ENCODE results near the gene LGALS7B.
"Not testable (repeated sequence)": the region's sequence is repeated elsewhere in the genome, so short reads cannot be mapped to it uniquely, and the experiment has no call there.

The LGALS7B gene

DNA sequence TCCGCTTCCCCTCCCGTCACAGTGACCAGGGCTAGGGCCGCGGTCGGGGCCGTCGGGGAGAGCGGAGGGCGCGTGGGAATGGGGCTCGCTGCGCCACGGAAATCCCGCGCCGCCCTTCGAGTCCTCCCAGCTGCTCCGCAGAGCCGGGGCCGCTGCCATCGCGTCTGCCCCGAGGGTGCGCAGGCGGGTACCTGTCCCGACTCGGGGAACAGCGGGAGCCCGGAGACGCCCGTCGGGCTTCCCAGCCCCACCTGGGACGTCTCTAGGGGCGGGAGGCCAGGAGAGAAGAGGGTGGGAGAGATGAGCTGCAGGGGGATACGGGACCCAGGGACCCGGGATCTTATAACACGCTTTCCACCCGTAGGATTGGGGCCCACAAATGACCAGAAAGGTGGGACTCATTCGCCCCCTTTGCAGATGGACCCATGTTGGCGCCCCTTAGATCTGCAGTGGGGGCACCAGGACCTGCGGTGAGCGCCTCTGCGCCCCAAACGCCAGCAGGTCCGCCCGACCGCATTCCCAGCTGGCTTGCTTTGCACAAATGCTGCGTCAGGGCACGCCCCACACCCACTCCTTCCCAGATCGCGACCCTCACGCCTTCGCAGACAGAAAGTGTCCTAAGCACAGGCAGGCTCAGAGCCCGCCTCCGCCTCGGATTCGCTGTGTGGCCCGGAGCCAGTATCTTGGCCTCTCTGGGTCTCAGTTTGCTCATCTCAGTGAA lies 18.6 kb upstream of the LGALS7B start:
- DNase-seq = not testable (repeated sequence)

DNA sequence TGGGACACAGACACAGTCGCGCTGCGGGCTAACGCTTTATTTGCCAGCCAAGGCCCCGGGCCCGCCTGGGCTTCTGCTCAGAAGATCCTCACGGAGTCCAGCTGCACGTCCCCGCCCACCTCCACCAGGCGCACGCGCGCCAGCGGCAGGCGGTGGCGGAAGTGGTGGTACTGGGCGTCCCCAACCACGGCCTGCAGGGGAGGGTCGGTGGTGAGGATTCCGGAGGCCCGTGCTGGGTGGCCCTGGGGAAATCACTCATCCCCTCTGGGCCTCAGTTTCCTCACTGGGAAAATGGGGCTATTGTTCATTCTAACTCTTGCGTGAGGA lies 18.1 kb upstream of the LGALS7B start:
- DNase-seq = not testable (repeated sequence)

DNA sequence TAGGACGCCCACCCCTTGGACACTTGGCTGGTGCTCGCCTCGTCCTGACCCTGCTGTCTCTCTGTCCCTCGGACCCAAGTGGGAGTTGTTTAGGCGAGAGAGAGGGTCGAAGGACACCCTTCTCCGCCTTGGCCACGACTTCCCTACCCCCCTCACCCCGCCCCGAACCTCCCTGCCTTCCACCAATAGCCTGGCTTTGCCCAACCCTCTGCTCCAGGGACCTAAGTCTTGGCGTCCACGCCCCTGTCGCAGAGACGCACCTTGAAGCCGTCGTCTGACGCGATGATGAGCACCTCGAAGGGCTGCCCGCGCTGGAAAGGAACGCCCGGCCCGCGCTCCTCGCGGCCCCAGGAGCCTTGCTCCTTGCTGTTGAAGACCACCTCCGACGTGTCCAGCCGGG lies 17.4 kb upstream of the LGALS7B start:
- not testable (repeated sequence) for DNase-seq

DNA sequence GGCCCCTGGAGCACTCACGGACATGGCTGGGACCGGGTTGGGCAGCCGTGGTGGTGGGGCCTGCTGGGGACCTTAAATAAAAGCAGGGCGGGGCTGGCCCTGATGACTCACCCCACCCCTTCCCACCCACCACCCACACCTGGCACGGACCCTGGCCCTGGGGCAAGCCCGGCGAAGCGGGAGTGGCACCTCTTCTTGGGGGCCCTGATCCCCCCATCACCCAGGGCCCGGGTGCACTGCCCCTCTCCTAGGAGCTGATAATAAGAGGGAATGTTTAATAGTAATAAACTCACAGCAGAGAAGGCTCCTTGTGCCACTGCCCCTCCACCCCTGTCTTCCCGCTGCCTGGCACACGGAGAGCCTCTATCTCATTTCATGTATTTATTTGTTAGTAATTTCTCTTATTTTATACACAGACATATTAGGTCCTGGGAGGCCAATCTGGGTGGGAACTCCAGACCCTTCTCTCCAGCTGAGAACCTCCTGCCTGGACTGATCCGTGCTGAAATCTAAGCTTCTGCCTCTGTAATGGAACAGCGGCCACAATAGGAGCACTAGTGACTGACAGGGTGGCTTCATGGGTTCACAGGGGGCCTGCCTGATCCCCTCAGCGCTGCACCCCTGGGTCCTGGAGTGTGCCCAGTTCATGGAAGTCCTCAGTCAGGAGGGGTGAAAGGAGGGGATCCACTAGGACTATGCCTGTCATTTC lies 15.4 kb upstream of the LGALS7B start, which contains the start of gene LGALS7:
Gene LGALS7 (minus strand): TSS at position 49 of the 709 bp plus-strand sequence. CDS start 25 bp downstream, at position 24.
- DNase-seq = no peak

DNA sequence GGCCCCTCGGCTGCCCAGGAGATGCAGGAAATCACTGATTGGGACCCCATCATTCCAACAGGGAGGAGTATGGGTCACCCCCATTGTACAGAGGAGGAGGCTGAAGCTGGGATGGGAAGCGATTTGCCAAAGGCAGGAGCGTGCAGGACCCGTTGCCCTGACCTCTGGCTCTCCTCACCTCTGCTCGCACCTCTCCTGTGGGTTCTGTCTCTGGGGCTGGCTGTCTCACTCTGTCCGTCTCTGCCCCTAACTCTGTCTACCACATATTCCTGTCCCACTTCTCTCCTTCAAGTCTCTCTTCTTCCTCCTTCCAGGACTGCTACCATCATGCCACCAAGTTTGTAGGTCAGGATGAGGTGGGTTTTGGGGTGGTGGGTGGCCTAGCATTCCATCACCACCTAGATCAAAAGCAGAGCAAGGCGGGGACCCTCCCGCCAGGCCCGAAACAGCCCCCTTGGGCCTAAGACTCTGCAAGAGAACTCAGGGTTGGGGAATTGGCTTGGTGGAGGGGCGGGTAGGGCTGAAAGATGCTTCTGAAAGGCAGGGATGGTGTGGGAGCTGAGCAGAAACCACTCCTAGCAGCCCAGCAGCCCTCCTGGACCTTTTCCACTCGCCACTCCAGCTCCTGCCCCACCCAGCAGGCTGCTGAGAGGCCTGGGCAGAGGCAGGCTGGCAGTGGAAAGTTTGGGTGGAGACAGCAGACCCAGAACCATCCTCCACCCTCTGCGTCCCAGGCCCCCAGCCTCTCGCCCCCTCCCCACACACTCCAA lies 14.6 kb upstream of the LGALS7B start:
- no peak for DNase-seq

DNA sequence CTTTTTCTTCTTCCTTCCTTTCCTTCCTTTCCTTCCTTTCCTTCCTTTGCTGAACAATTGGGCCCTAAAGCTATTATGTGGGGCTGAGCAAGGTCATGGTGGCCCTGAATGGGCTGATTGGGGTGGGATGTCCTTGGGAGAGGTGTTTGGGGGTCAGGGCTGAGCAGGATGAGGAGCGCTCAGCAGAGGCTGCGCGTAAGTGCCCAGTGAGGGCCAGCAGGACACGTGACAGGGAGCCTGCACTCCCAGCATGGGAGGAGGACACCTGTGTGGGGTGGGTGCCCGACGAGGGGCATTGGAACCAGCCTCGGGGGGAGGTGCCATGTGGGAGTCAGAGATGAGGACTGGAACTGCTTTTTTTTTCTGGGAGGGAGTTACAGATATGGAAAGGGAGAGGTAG lies 10.3 kb upstream of the LGALS7B start:
- no peak for DNase-seq

DNA sequence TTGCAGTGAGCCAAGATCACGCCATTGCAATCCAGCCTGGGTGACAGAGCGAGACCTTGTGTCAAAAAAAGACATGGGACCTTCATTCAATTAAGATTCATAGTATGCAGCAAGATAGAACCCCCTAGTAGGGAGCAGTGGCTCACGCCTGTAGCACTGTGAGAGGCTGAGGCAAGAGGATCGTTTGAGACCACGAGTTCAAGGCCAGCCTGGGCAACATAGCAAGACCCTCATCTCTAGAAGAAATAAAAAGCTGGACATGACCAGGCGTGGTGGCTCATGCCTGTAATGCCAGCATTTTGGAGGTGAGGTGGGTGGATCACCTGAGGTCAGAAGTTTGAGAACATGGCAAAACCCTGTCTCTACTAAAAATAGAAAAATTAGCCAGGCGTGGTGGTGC lies 8.6 kb upstream of the LGALS7B start:
- no peak for DNase-seq

DNA sequence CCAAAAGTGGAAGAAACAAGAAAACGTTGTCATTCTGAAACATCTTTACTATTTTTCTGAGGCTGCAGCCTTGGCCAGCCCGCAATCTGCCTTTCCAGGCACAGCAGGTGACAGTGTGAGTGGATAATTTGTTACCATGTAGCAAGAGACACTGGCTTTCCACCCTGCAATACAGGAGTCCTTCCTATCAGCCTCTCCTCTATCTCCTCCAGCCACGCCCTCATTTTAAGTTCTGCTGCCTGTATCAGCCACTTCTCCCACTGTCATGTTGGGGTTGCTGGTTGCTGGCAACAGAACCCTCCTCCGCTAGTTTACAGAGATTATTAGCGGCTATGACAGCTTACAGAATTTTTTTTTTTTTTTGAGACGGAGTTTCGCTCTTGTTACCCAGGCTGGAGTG lies 7.9 kb upstream of the LGALS7B start:
- DNase-seq = no peak

DNA sequence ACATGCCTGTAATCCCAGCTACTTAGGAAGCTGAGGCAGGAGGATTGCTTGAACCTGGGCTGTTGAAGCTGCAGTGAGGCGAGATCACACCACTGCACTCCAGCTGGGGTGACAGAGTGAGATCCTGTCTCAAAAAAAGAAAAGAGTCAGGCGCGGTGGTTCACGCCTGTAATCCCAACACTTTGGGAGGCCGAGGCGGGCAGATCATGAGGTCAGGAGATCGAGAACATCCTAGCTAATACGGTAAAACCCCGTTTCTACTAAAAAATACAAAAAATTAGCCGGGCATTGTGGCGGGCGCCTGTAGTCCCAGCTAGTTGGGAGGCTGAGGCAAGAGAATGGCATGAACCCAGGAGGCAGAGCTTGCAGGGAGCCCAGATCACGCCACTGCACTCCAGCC lies 6.8 kb upstream of the LGALS7B start:
- DNase-seq = not testable (repeated sequence)

DNA sequence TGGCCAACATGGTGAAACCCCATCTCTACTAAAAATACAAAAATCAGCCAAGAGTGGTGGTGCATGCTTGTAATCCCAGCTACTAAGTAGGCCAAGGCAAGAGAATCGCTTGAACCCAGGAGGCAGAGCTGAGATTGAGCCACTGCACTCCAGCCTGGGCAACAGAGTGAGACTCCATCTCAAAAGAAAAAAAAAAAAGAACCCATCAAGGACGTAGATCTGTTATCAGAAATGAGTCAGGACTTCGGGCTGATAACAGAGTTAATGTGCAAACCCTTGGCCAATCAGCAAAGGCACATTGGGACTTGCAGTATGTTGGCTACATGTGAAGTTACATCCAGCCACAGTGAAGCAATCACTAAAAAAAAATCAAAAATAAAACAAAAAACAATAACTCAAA lies 4.8 kb upstream of the LGALS7B start:
- no peak for DNase-seq

DNA sequence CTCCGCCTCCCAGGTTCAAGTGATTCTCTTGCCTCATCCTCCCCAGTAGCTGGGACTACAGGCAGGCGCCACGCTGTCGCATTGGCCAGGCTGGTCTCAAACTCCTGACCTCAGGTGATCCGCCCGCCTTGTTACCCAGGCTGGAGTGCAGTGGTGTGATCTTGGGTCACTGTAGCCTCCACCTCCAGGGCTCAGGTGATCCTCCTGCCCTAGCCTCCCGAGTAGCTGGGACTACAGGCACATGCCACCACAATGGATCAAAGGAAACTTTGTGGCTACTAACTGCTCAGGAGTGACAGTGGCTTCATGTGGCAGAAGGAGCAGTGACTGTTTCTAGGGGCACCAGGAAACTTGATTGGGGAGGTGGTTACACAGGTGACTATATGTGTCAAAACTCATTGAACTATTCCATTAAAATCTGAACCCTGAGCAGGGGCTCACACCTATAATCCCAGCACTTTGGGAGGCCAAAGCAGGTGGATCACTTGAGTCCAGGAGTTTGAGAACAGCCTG lies 3.8 kb upstream of the LGALS7B start:
- DNase-seq = no peak

DNA sequence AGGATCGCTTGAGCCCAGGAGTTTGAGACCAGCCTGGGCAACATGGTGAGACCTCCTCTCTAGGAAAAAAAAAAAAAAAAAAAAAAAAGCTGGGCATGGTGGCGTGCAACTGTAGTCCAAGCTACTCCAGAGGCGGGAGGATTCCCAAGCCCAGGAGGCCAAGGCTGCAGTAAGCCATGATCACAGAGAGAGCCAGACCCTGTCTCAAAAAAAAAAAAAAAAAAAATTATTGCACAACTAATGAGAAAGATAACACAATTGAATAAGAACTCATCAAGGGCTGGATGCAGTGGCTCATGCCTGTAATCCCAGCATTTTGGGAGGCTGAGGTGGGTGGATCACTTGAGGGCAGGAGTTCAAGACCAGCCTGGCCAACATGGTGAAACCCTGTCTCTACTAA lies 2.9 kb upstream of the LGALS7B start:
- DNase-seq = not testable (repeated sequence)

DNA sequence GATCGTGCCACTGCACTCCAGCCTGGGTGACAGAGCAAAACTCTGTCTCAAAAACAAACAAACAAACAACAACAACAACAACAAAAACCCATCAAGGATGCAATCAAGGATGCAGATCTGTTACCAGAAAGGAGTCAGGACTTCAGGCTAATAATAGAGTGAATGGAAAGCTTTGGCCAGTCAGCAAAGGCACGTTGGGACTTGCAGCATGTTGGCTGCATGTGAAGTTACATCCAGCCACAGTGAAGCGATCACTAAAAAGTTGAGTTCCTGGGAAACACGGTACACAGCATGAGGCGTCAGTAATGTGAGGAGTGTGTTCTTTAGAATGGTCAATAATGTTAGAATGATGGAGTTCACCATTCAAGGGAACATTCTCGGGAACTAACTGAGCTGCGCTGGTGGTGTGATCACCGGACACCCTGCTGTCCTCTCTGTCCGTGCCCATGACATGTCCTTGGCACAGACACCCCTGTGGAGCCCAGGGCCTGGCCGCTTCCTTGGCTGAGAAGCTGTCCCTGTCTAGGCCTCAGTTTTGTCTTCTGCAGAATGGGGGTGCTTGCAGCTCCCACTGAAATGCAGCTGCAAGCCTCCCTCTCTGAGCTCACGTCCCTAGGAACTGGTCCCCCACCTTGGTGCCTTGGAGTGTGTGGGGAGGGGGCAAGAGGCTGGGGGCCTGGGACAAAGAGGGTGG lies 2.3 kb upstream of the LGALS7B start:
- no peak for DNase-seq

DNA sequence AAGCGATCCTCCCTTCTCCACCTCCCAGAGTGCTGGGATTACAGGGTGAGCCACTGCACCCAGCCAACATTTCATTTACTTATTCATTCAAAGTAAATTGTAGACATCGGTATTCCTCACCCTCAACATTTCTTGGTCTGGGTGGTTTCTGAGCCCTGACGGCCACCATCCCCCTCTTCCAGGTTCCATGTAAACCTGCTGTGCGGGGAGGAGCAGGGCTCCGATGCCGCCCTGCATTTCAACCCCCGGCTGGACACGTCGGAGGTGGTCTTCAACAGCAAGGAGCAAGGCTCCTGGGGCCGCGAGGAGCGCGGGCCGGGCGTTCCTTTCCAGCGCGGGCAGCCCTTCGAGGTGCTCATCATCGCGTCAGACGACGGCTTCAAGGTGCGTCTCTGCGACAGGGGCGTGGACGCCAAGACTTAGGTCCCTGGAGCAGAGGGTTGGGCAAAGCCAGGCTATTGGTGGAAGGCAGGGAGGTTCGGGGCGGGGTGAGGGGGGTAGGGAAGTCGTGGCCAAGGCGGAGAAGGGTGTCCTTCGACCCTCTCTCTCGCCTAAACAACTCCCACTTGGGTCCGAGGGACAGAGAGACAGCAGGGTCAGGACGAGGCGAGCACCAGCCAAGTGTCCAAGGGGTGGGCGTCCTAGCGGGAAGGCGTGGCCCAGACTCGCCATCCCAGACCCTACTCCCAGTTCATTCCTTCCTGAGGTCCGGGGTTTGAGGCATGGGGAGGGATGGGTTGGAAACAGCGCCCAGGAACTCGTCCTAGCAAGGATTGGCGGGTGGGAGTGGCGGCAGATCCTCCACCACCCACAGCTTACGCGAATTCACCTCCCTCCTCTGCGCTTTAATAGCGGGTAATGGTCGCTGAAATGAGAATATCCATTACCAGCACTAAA lies 1.8 kb downstream of the LGALS7B start:
- not testable (repeated sequence) for DNase-seq

DNA sequence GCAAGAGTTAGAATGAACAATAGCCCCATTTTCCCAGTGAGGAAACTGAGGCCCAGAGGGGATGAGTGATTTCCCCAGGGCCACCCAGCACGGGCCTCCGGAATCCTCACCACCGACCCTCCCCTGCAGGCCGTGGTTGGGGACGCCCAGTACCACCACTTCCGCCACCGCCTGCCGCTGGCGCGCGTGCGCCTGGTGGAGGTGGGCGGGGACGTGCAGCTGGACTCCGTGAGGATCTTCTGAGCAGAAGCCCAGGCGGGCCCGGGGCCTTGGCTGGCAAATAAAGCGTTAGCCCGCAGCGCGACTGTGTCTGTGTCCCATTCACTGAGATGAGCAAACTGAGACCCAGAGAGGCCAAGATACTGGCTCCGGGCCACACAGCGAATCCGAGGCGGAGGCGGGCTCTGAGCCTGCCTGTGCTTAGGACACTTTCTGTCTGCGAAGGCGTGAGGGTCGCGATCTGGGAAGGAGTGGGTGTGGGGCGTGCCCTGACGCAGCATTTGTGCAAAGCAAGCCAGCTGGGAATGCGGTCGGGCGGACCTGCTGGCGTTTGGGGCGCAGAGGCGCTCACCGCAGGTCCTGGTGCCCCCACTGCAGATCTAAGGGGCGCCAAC lies 2.6 kb downstream of the LGALS7B start:
- not testable (repeated sequence) for DNase-seq

DNA sequence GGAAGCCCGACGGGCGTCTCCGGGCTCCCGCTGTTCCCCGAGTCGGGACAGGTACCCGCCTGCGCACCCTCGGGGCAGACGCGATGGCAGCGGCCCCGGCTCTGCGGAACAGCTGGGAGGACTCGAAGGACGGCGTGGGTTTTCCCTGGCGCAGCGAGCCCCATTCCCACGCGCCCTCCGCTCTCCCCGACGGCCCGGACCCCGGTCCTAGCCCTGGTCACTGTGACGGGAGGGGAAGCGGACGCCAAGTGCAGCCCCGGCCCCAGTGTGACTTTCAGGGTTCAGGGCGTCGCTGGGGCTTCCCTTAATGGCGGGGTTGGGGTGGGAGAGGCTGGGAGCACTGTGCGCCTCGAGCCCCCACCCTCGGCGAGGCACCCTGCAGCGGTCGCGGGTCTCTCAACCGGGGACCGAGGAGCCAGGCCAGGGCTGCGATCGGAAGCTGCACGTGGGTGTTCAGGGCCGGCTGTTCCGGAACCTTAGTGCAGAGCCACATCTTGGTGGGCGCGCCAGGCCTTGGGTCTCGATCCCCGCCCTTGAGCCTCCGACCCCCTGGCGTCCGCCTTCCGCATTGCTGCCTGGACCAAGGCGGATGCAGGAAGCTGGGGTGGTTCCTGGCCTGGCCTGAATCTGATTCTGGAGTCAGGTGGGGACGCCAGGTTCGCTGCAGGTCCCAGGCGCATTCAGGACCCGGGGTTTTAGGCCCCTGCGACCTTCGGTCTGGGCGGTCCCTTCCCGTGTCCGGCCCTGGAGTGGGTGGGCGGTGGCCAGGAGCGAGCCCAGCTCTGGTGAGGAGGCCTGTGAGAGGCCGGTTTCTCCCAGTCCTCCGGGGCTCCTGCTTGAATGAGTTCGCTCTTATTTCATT lies 3.5 kb downstream of the LGALS7B start:
- peak; percentile 66 to 74 for DNase-seq

DNA sequence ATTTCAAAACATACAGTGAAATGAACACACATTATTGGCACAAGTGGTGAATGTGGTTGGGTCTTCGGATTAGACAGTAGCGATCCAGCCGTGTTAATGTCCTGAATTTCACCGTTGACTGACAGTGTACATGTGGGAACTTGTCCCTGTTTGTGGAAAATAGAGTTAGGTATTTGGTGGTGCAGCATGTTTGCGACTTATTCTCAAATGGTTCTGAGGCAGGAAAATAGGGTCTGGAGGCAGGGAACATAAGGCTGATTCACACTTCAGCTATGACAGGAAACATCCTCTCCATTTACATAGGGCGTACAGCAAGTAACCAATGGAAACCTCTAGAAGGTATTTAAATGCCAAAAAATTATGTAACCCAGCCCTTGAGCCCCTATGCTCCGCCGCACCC lies 4.2 kb downstream of the LGALS7B start:
- no peak for DNase-seq

DNA sequence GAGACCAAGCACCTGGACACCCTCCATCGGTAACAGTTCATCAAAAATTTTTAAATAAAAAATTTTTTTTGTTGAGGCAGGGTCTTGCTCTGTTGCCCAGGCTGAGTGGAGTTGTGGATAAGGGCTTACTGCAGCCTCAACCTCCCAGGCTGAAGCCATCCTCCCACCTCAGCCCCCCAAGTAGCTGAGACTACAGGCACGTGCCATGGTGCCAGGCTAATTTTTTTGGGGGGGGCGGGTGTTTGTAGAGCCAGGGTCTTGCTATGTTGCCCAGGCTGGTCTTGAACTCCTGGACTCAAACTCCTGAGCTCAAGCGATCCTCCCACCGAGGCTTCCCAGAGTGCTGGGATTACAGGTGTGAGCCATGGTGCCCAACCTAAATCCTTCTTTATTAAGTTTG lies 4.7 kb downstream of the LGALS7B start:
- DNase-seq = no peak

DNA sequence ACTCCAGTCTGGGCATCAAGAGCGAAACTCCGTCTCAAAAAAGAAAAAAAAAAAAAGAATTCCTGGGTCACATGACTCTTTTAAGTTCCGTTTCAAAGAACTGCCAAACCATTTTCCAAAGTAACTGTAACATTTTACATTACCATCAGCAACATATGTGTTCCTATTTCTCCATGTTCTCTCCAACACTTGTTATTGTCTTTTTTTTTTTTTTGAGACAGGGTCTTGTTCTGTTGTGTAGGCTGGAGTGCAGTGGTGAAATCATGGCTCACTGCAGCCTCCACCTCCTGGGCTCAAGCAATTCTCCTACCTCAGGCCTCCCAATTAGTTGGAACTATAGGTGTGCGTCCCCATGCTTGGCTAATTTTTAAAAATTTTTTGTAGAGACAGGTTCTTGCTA lies 6.5 kb downstream of the LGALS7B start:
- no peak for DNase-seq

DNA sequence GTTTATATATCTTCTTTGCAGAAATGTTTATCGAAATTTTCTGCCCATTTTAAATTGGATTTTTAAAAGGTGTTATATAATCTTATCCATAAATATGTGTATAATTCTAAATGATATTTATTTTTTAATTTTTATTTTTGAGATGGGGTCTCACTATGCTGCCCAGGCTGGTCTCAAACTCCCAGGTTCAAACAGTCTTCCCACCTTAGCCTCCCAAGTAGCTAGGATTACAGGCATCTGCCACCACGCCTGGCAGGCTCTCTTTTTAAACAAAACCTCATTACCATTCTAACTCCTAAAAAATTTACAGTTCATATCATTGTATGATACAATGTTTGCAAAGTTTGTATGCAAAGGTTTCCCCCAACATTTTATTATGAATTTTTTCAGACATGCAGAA lies 7.2 kb downstream of the LGALS7B start:
- DNase-seq = no peak

Measured in activated T-cell treated with anti-CD3 and anti-CD28 coated beads, Interleukin-2, amount 50 U/mL, for 48 hours (primary cell).